DND-41 (cell line): ENCODE measurements around the gene MYO5A.

Source experiments
- ATAC-seq: fragments of 200-7000 bp; cut with Tn5 transposase; 3 replicates; pipeline ENCODE4 v1.9.1; 2021; ENCODE audit warnings: low read depth; ENCODE audit not compliant: insufficient read depth
- DNase-seq: peaks from one replicate; pipeline ENCODE4 v3.0.0-alpha.2; 2020
- H2AFZ ChIP-seq: 2 replicates; pipeline ENCODE4 v1.6.0; 2012; ENCODE audit warnings: low read depth, low read length
- H3K27ac ChIP-seq: 2 replicates; pipeline ENCODE4 v1.5.1; 2012; ENCODE audit warnings: low read length, inconsistent platforms
- H3K27me3 ChIP-seq: fragments of 200-600 bp; sonication (generic); 2 replicates; pipeline ENCODE4 v1.6.0; 2012; ENCODE audit warnings: low read length, mild to moderate bottlenecking, inconsistent platforms; ENCODE audit not compliant: insufficient read depth, poor library complexity
- H3K36me3 ChIP-seq: 2 replicates; pipeline ENCODE4 v1.5.1; 2012; ENCODE audit warnings: low read length, inconsistent platforms; ENCODE audit not compliant: insufficient read depth
- H3K4me1 ChIP-seq: 2 replicates; pipeline ENCODE4 v1.5.1; 2012; ENCODE audit warnings: mild to moderate bottlenecking, low read length; ENCODE audit not compliant: insufficient read depth
- H3K4me2 ChIP-seq: 2 replicates; pipeline ENCODE4 v1.6.0; 2012; ENCODE audit warnings: mild to moderate bottlenecking, moderate library complexity, low read length, inconsistent platforms; ENCODE audit not compliant: insufficient read depth
- H3K4me3 ChIP-seq, 2 experiments: fragments of 200-600 bp in 1 of 2; shearing (Covaris generic) in 1 of 2; 2 replicates each; pipeline ENCODE4 v1.5.1; 2012 to 2016; ENCODE audit warnings: inconsistent platforms in 2 of 2, low read length in 2 of 2, mild to moderate bottlenecking in 2 of 2, low read depth in 1 of 2, moderate library complexity in 1 of 2
- H3K79me2 ChIP-seq: 2 replicates; pipeline ENCODE4 v1.6.0; 2012; ENCODE audit warnings: low read length, inconsistent platforms; ENCODE audit not compliant: insufficient read depth
- H3K9ac ChIP-seq: 2 replicates; pipeline ENCODE4 v1.6.0; 2012; ENCODE audit warnings: low read depth, mild to moderate bottlenecking, inconsistent platforms, low read length, moderate library complexity
- H3K9me3 ChIP-seq: 2 replicates; pipeline ENCODE4 v1.5.1; 2012; ENCODE audit warnings: low read length, moderate library complexity, mild to moderate bottlenecking, inconsistent platforms; ENCODE audit not compliant: insufficient read depth, severe bottlenecking
- H4K20me1 ChIP-seq: 2 replicates; pipeline ENCODE4 v1.6.0; 2012; ENCODE audit warnings: low read length; ENCODE audit not compliant: insufficient read depth
- EZH2 ChIP-seq: IDR thresholded peaks from 3 replicates; pipeline ENCODE4 v1.6.1; 2012; ENCODE audit warnings: borderline replicate concordance, low read depth, mild to moderate bottlenecking, moderate library complexity, low read length, inconsistent platforms; ENCODE audit not compliant: severe bottlenecking
- TF ChIP-seq, protein P1 (sequence below): IDR thresholded peaks from 2 replicates; pipeline ENCODE4 v1.5.1; 2012; ENCODE audit warnings: borderline replicate concordance, low read length, moderate library complexity, mild to moderate bottlenecking; ENCODE audit not compliant: poor library complexity, severe bottlenecking; ENCODE audit errors: extremely low read depth

The MYO5A gene

GRCh38 chr15:52290800-52291199 lies 237.9 kb downstream of the MYO5A start:
- Histone ChIP-seq H3K79me2 (no peaks in the 10 kb centered on the region), H3K9ac (no peak overlapping the region), H4K20me1 (no peaks in the 10 kb centered on the region), H2AFZ (no peak overlapping the region), H3K27me3 (no peaks in the 10 kb centered on the region), H3K4me2 (no peak overlapping the region), H3K4me1 (no peaks in the 10 kb centered on the region), H3K9me3 (no peaks in the 10 kb centered on the region), H3K27ac (no peak overlapping the region), H3K36me3 (no peaks in the 10 kb centered on the region), H3K4me3 (no peak overlapping the region)
- DNase-seq (no peak), ATAC-seq (no peak)
- TF ChIP-seq EZH2, result no peak
- TF ChIP-seq, protein P1, sequence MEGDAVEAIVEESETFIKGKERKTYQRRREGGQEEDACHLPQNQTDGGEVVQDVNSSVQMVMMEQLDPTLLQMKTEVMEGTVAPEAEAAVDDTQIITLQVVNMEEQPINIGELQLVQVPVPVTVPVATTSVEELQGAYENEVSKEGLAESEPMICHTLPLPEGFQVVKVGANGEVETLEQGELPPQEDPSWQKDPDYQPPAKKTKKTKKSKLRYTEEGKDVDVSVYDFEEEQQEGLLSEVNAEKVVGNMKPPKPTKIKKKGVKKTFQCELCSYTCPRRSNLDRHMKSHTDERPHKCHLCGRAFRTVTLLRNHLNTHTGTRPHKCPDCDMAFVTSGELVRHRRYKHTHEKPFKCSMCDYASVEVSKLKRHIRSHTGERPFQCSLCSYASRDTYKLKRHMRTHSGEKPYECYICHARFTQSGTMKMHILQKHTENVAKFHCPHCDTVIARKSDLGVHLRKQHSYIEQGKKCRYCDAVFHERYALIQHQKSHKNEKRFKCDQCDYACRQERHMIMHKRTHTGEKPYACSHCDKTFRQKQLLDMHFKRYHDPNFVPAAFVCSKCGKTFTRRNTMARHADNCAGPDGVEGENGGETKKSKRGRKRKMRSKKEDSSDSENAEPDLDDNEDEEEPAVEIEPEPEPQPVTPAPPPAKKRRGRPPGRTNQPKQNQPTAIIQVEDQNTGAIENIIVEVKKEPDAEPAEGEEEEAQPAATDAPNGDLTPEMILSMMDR, result no peak

- DNase-seq (no peak), ATAC-seq (no peak)
- Histone ChIP-seq H3K27me3 (no peaks in the 10 kb centered on the region), H3K79me2 (no peaks in the 10 kb centered on the region), H3K27ac (no peak overlapping the region), H3K4me1 (no peaks in the 10 kb centered on the region), H3K9me3 (no peaks in the 10 kb centered on the region), H3K4me3 (no peak overlapping the region), H3K4me2 (no peak overlapping the region), H3K9ac (no peak overlapping the region), H2AFZ (no peak overlapping the region), H3K36me3 (no peaks in the 10 kb centered on the region), H4K20me1 (no peaks in the 10 kb centered on the region)
- TF ChIP-seq EZH2, result no peak
- TF ChIP-seq, protein P1, result no peak
Measured at GRCh38 chr15:52290329-52290728, 238.4 kb downstream of the MYO5A start.

DNA sequence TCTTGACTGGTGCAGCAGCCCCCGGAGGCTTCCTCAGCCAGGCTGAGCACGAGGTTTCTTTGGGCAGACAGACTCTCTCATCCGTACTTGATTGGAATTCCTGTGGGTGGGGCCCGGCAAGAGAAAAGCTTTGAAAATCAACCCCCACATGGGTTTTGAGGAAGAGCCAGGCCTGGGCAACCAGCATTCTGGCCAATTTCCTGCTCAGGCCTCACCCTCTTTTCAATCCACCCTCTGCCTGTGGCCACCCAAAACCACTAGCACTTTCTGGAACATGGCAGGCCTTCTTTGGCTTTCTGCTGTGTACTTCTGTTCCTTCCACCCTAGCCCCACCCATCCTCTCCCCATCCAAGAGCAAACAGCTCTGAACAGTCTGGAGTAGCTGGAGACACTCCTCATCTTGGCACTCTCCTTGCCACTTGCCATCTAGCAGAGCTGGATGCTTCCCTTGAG lies 239.0 kb downstream of the MYO5A start:
- Histone ChIP-seq H3K9me3 (no peaks in the 10 kb centered on the region), H3K27me3 (no peaks in the 10 kb centered on the region), H3K36me3 (no peaks in the 10 kb centered on the region), H4K20me1 (no peaks in the 10 kb centered on the region), H3K9ac (no peak overlapping the region), H3K4me2 (no peak overlapping the region), H3K4me1 (no peaks in the 10 kb centered on the region), H3K79me2 (no peaks in the 10 kb centered on the region), H2AFZ (no peak overlapping the region), H3K27ac (no peak overlapping the region), H3K4me3 (no peak overlapping the region)
- no peak for ATAC-seq
- DNase-seq, result no peak
- TF ChIP-seq, protein P1, result no peak
- no peak for TF ChIP-seq EZH2

DNA sequence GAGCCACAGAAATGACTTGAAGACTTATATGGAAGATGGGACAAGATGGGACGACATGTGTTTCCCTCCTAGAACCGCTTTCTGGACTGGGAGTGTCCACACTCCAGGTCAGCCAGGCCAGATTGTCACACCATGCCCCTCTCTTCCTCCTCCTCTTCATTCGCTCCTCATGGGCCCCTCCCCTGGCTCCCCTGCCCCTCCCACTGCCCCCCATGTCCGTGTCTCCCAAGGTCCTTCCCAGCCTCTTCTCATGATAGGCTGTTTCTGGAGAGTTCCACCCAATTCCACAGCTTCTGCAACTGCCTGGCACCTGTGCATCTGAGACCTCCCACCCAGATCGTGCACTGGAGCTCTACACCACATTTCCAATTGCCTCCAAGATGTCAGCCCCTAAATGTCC lies 239.7 kb downstream of the MYO5A start:
- no peak for ATAC-seq
- H3K9me3 ChIP-seq, result no peaks in the 10 kb centered on the region

More for the DNA sequence above, 239.7 kb downstream of the MYO5A start:
- Histone ChIP-seq H4K20me1 (no peaks in the 10 kb centered on the region), H3K9ac (no peak overlapping the region), H2AFZ (no peak overlapping the region), H3K36me3 (no peaks in the 10 kb centered on the region), H3K4me2 (no peak overlapping the region), H3K27me3 (no peaks in the 10 kb centered on the region), H3K4me1 (no peaks in the 10 kb centered on the region), H3K79me2 (no peaks in the 10 kb centered on the region), H3K27ac (no peak overlapping the region), H3K4me3 (no peak overlapping the region)
- no peak for DNase-seq
- TF ChIP-seq, protein P1, result no peak
- TF ChIP-seq EZH2, result no peak
